Calu3 (cell line): ENCODE data around the gene IRX3. TPM values are rescaled to one million over a fixed set of nuclear protein-coding genes. Genes with fewer than 3 reads are reported as not detected.
A peak's percentile ranks its signal among the peaks of the same experiment; 100 is the strongest.

Experiments
- BruUV-seq: library from RNA; stranded (reverse); fragments of 400-500 nt; replicated peaks from 2 replicates; lab custom pipeline; 2021; lab: Mats Ljungman, UMichigan
- CTCF ChIA-PET: fragments of 300-600 bp; sonication (Branson Sonifier 250); formaldehyde crosslinking; loops from one replicate; lab custom pipeline; 2022; ENCODE audit warnings: antibody characterized with exemption; lab: Charles Lee
- DNase-seq: peaks from one replicate; pipeline ENCODE4 v3.0.0; 2022
- H3K27ac Mint-ChIP-seq: one replicate; pipeline ENCODE4 v1.8.0; 2022; ENCODE audit warnings: mixed read lengths; ENCODE audit not compliant: unreplicated experiment
- H3K27me3 Mint-ChIP-seq: one replicate; pipeline ENCODE4 v1.8.0; 2022; ENCODE audit warnings: mixed read lengths; ENCODE audit not compliant: unreplicated experiment
- H3K36me3 Mint-ChIP-seq: one replicate; pipeline ENCODE4 v1.8.0; 2022; ENCODE audit warnings: mild to moderate bottlenecking, moderate library complexity, mixed read lengths; ENCODE audit not compliant: insufficient read depth, unreplicated experiment
- H3K4me1 Mint-ChIP-seq: one replicate; pipeline ENCODE4 v1.8.0; 2022; ENCODE audit warnings: mild to moderate bottlenecking, low read depth, mixed read lengths; ENCODE audit not compliant: unreplicated experiment
- H3K4me3 Mint-ChIP-seq: one replicate; pipeline ENCODE4 v1.8.0; 2022; ENCODE audit warnings: mild to moderate bottlenecking, low read depth, moderate library complexity, mixed read lengths; ENCODE audit not compliant: unreplicated experiment
- H3K9me3 Mint-ChIP-seq: one replicate; pipeline ENCODE4 v1.8.0; 2022; ENCODE audit warnings: low read depth, mixed read lengths; ENCODE audit not compliant: unreplicated experiment
- intact Hi-C: fragments of 100-400 bp; cut with micrococcal nuclease; formaldehyde crosslinking; loops from one replicate; pipeline ENCODE4 v1.10.0; 2022; ENCODE audit not compliant: unreplicated experiment
- total RNA-seq: library from RNA; stranded (reverse); gene quantifications from 2 replicates; pipeline ENCODE4 v1.2.3, GENCODE V29; 2022
- TF ChIP-seq, protein P1 (sequence below): fragments of 200-600 bp; IDR thresholded peaks from one replicate; pipeline ENCODE4 v1.8.0; 2022; ENCODE audit warnings: antibody characterized with exemption; ENCODE audit not compliant: unreplicated experiment

IRX3 gene
- total RNA-seq, 1 experiment from 2014 or later: 5.7 TPM

DNA sequence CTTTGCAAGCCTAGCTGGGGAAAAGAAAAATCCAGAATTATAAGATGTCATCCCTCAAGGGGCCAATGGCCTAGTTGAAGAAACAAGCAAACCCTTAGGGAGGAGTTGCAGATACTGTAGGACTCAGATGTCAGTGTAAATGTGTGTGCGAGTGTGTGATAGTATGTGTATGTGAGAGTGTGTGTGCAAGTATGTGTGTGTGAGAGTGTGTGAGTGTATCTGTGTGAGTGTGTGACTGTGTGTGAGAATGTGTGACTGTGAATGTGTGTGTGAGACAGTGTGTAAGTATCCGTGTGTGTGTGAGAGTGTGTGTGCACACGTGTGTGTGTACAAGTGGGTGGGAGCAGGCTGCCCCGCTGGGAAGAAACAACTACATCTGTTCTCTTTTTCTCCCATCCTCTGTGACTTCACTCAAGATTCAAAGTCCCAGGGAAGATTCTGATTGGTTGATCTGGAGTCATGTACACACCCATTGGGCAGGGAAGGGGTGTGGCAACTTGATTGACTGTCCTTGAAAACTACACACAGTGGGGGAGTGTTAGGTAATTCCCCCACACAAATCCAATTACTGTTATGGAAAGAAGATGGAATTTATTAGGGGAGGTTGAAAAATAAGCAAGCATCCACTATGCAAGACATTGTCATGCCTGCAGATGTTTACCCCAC, 40.7 kb downstream of the IRX3 start:
- Mint-ChIP-seq H3K36me3 (no peaks in the 10 kb centered on the region), H3K27ac (no peak overlapping the region), H3K4me3 (no peak overlapping the region), H3K9me3 (peaks cover 4% of the 10 kb centered on the region), H3K4me1 (no peaks in the 10 kb centered on the region), H3K27me3 (peaks cover 82% of the 10 kb centered on the region)
- CTCF ChIA-PET: no interaction called here
- intact Hi-C loops: no loop called here
- BruUV-seq: no TSS peak
- TF ChIP-seq, protein P1, sequence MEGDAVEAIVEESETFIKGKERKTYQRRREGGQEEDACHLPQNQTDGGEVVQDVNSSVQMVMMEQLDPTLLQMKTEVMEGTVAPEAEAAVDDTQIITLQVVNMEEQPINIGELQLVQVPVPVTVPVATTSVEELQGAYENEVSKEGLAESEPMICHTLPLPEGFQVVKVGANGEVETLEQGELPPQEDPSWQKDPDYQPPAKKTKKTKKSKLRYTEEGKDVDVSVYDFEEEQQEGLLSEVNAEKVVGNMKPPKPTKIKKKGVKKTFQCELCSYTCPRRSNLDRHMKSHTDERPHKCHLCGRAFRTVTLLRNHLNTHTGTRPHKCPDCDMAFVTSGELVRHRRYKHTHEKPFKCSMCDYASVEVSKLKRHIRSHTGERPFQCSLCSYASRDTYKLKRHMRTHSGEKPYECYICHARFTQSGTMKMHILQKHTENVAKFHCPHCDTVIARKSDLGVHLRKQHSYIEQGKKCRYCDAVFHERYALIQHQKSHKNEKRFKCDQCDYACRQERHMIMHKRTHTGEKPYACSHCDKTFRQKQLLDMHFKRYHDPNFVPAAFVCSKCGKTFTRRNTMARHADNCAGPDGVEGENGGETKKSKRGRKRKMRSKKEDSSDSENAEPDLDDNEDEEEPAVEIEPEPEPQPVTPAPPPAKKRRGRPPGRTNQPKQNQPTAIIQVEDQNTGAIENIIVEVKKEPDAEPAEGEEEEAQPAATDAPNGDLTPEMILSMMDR: no peak
- no peak for DNase-seq

DNA sequence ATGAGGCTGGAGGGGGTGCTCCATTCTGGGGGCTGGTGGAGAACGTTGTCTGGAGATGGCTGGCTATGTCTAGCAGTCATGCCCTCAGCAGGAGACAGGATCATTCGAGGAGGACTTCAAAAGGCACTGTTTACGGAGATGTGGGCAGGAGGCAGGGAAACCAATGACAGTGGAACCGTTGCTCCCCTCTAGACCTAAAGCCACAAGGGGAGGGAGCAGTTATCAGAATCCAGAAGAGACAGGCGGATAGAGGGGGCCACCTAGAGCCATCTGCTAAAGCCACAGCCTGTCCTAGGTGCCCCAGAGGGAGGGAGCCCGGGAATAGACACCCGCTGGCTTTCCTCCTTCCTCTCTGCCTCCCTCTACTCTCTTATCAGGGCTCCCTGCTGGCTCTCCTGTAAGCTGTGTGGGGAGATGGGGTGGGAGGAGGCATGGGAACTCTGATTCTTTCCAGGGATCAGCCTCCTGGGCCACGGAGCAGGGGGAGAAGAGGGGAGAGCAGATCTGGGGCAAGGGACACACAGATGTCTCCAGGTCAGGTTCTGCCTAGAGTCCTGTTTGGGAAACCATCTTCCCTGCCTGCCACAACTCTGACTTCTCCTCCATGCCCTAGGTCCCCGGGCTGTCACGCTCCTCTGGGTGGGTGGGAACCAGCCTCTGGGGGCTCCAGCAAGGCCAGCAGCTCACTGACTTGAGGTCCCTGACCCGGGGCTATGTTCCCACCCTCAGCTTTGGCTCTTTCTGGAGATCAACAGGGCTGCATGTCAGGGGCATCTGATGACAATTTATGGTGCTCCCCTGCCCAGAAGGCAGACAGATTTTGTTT, 42.3 kb downstream of the IRX3 start:
- TF ChIP-seq, protein P1: no peak
- CTCF ChIA-PET: no interaction called here
- DNase-seq: no peak
- Mint-ChIP-seq H3K27ac (no peak overlapping the region), H3K27me3 (peaks cover 81% of the 10 kb centered on the region), H3K9me3 (peaks cover 4% of the 10 kb centered on the region), H3K4me3 (no peak overlapping the region), H3K4me1 (no peaks in the 10 kb centered on the region), H3K36me3 (no peaks in the 10 kb centered on the region)
- intact Hi-C loops: no loop called here
- no TSS peak for BruUV-seq

DNA sequence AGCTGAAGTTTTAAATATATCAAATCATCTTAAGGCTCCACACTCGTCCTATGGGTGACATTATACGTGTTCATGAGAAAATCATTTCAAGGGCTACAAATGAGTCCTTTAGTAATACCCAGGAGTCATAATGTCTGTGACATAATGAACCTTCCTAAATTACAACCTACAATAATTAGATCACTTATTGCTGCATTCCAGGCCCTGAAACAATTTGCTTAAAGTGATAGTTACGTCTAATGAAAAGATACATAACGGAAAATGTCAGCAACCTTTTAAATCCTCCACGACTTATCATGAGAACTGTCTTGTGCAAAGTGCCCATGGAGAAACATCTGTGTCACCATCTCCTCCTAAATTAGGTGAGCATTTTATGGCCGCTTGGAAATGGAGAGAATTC, 43.4 kb downstream of the IRX3 start:
- peaks cover 4% of the 10 kb centered on the region for H3K9me3 Mint-ChIP-seq
- intact Hi-C loops: no loop called here
- no peak overlapping the region for H3K27ac Mint-ChIP-seq
- peaks cover 73% of the 10 kb centered on the region for H3K27me3 Mint-ChIP-seq
- no peak for DNase-seq
- TF ChIP-seq, protein P1: no peak
- CTCF ChIA-PET: no interaction called here
- BruUV-seq: no TSS peak
- no peaks in the 10 kb centered on the region for H3K36me3 Mint-ChIP-seq
- no peaks in the 10 kb centered on the region for H3K4me1 Mint-ChIP-seq
- no peak overlapping the region for H3K4me3 Mint-ChIP-seq

DNA sequence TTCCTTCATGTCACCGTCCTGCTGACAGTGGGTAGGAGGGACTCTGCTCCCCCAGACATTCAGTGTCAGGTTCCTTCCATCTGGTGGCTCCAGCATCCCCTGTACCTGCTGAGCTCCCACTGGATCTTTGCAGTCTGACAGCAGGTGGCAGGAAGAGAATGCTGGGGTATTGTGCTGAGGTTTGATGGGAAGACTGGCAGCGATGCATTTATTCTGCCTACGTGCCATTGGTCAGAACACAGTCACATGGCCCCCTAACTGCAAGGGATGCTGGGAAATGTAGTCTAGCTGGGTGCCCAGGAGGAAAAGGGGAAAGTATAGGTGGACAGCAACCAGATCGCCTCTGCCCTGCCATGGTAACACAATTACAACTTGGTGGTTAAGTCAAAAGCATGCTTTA, 44.4 kb downstream of the IRX3 start:
- intact Hi-C loops: no loop called here
- Mint-ChIP-seq H3K4me3 (no peak overlapping the region), H3K27ac (no peak overlapping the region), H3K36me3 (no peaks in the 10 kb centered on the region), H3K27me3 (peaks cover 76% of the 10 kb centered on the region), H3K4me1 (no peaks in the 10 kb centered on the region), H3K9me3 (peaks cover 4% of the 10 kb centered on the region)
- CTCF ChIA-PET: interaction anchor here (1.4 kb wide), 1 partner anchor 10 kb away, joined by 5 read pairs; no protein-coding TSS in a partner anchor
- TF ChIP-seq, protein P1: no peak
- DNase-seq: peak; percentile 24
- BruUV-seq: no TSS peak
